Neural cell (in vitro differentiated cells): Measurements from ENCODE around the gene NCAM1. TPM values are rescaled to one million over a fixed set of nuclear protein-coding genes. Genes with fewer than 3 reads are reported as not detected.

Experiments used
- H2AFZ ChIP-seq: fragments of 200-600, 300-800 bp; sonication (generic), shearing (Covaris generic); 2 replicates; pipeline ENCODE4 v1.6.0; 2014; ENCODE audit warnings: low read depth, mild to moderate bottlenecking, antibody characterized with exemption, low read length, moderate library complexity
- H3F3A ChIP-seq: fragments of 200-600 bp; shearing (Covaris generic); 2 replicates; pipeline ENCODE4 v1.6.1; 2016; ENCODE audit warnings: mild to moderate bottlenecking, moderate library complexity, mixed read lengths, antibody characterized with exemption, low read length; ENCODE audit not compliant: insufficient read depth, poor library complexity, severe bottlenecking
- H3K27ac ChIP-seq: fragments of 200-600, 300-800 bp; sonication (generic), shearing (Covaris generic); 2 replicates; pipeline ENCODE4 v1.5.1; 2014; ENCODE audit warnings: mild to moderate bottlenecking, low read length, moderate library complexity
- H3K27me3 ChIP-seq: fragments of 300-800, 200-600 bp; sonication (generic), shearing (Covaris generic); 2 replicates; pipeline ENCODE4 v1.6.0; 2014; ENCODE audit warnings: mild to moderate bottlenecking, low read depth, low read length, moderate library complexity; ENCODE audit not compliant: insufficient read depth
- H3K36me3 ChIP-seq: fragments of 300-800, 200-600 bp; sonication (generic), shearing (Covaris generic); 2 replicates; pipeline ENCODE4 v1.5.1; 2014; ENCODE audit warnings: mild to moderate bottlenecking, antibody characterized with exemption, low read length, moderate library complexity; ENCODE audit not compliant: insufficient read depth
- H3K4me2 ChIP-seq: fragments of 300-800, 200-600 bp; sonication (generic), shearing (Covaris generic); 2 replicates; pipeline ENCODE4 v1.6.0; 2014; ENCODE audit warnings: mild to moderate bottlenecking, low read length
- H3K4me3 ChIP-seq: fragments of 300-800, 200-600 bp; sonication (generic), shearing (Covaris generic); 2 replicates; pipeline ENCODE4 v1.5.1; 2014; ENCODE audit warnings: mild to moderate bottlenecking, low read length, moderate library complexity
- H3K79me2 ChIP-seq: fragments of 200-600 bp; shearing (Covaris generic); replicated peaks from 2 replicates; pipeline ENCODE4 v1.6.0; 2014; ENCODE audit warnings: mild to moderate bottlenecking, low read length, moderate library complexity; ENCODE audit not compliant: insufficient read depth
- H3K9ac ChIP-seq: fragments of 300-800, 200-600 bp; sonication (generic), shearing (Covaris generic); 2 replicates; pipeline ENCODE4 v1.6.1; 2016; ENCODE audit warnings: mild to moderate bottlenecking, low read length, mixed read lengths
- H3K9me2 ChIP-seq: fragments of 200-600 bp; shearing (Covaris generic); 2 replicates; pipeline ENCODE4 v1.6.1; 2016; ENCODE audit warnings: mild to moderate bottlenecking, low read length, mixed read lengths; ENCODE audit not compliant: insufficient read depth
- H3K9me3 ChIP-seq: fragments of 200-600, 300-800 bp; sonication (generic), shearing (Covaris generic); 2 replicates; pipeline ENCODE4 v1.6.1; 2016; ENCODE audit warnings: mild to moderate bottlenecking, mixed run types, low read length, moderate library complexity, mixed read lengths
- H4K20me1 ChIP-seq: fragments of 200-600 bp; shearing (Covaris generic); 2 replicates; pipeline ENCODE4 v1.6.1; 2016; ENCODE audit warnings: mild to moderate bottlenecking, mixed run types; ENCODE audit not compliant: insufficient read depth
- CTCF ChIP-seq: fragments of 450-650 bp; IDR thresholded peaks from 2 replicates; pipeline ENCODE4 v1.5.1; 2014; ENCODE audit warnings: antibody characterized with exemption, mild to moderate bottlenecking, moderate library complexity; ENCODE audit not compliant: poor library complexity, severe bottlenecking
- EP300 ChIP-seq: fragments of 450-650 bp; conservative IDR thresholded peaks from 2 replicates; pipeline ENCODE4 v1.6.1; 2014; ENCODE audit warnings: antibody characterized with exemption, mild to moderate bottlenecking, moderate library complexity; ENCODE audit not compliant: poor library complexity, severe bottlenecking
- EZH2 ChIP-seq: fragments of 200-600, 300-800 bp; shearing (Covaris generic), sonication (generic); IDR thresholded peaks from 2 replicates; pipeline ENCODE4 v1.6.1; 2014; ENCODE audit warnings: antibody characterized with exemption, low read length, borderline replicate concordance, mild to moderate bottlenecking; ENCODE audit not compliant: insufficient read depth, poor library complexity, severe bottlenecking
- MXI1 ChIP-seq: fragments of 450-650 bp; conservative IDR thresholded peaks from 2 replicates; pipeline ENCODE4 v1.6.1; 2014; ENCODE audit warnings: antibody characterized with exemption, mild to moderate bottlenecking; ENCODE audit not compliant: poor library complexity, severe bottlenecking
- POLR2AphosphoS5 ChIP-seq: IDR thresholded peaks from 2 replicates; pipeline ENCODE4 v1.6.1; 2012
- RAD21 ChIP-seq: fragments of 450-650 bp; conservative IDR thresholded peaks from 2 replicates; pipeline ENCODE4 v1.6.1; 2014; ENCODE audit warnings: antibody characterized with exemption, mild to moderate bottlenecking, moderate library complexity
- REST ChIP-seq: IDR thresholded peaks from 2 replicates; pipeline ENCODE4 v1.6.1; 2012; ENCODE audit warnings: borderline replicate concordance
- SMC3 ChIP-seq: fragments of 450-650 bp; conservative IDR thresholded peaks from 2 replicates; pipeline ENCODE4 v1.6.1; 2014; ENCODE audit warnings: antibody characterized with exemption, mild to moderate bottlenecking, moderate library complexity; ENCODE audit not compliant: poor library complexity
- TAF1 ChIP-seq: IDR thresholded peaks from 2 replicates; pipeline ENCODE4 v1.6.1; 2012; ENCODE audit warnings: low read depth
- polyA plus RNA-seq: library from polyadenylated mRNA; depleted of rRNA; stranded (reverse); fragments of >200 nt; gene quantifications from 2 replicates; pipeline ENCODE4 v1.2.3, GENCODE V29; 2014

Gene NCAM1
- polyA plus RNA-seq, 1 donor from 2014 or later = 120 TPM

- Histone ChIP-seq H3K9me2 (no peaks in the 10 kb centered on the region), H3K9ac (no peak overlapping the region), H2AFZ (no peak overlapping the region), H4K20me1 (no peaks in the 10 kb centered on the region), H3F3A (no peaks in the 10 kb centered on the region), H3K27ac (no peak overlapping the region), H3K4me2 (no peak overlapping the region), H3K36me3 (peaks cover 31% of the 10 kb centered on the region), H3K9me3 (no peaks in the 10 kb centered on the region), H3K27me3 (no peaks in the 10 kb centered on the region), H3K79me2 (no peaks in the 10 kb centered on the region), H3K4me3 (no peak overlapping the region)
- no peak for TF ChIP-seq EP300
- no peak for TF ChIP-seq EZH2
- no peak for TF ChIP-seq RAD21
These were observed 294.5 kb downstream of the NCAM1 start for GRCh38 chr11:113255741-113256140.

DNA sequence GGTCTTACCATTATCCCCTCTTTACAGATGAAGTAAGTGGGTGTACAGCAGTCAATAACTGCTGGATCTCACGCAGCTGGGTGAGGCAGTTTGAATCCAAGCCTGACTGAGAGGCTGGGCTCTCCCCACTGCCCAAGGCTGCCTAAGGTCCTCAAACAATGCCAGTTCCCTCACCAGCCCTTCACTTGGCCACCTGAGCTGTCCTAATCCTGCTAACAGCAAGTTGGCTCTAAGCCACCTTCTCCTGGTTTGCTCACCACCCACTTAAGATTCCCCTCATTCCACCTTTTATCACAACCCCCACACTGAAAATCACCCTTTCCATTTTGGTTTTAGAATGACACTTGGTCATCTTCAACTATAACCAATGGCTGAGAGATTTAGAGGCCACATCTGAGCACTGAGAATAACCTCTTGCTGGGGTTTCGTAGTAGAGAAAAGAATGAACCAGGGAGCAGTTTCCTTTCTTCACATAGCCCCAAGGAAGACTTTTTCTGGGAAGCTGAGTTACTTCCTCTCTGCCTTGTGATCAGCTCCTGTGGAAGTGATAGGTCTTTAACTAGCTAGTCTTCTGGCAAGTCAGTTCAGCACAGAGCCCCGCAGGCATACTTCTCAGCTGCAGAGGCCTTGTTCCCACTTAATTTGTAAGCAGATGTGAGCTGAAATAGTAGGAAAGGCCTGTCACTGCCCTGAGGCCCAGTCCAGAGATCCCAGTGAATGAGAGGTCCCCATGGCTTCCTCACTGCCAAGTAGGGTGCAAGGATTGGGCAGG, 295.4 kb downstream of the NCAM1 start:
- Histone ChIP-seq H3K27me3 (no peaks in the 10 kb centered on the region), H3K4me3 (no peak overlapping the region), H3K79me2 (no peaks in the 10 kb centered on the region), H3K9ac (no peak overlapping the region), H3K4me2 (no peak overlapping the region), H4K20me1 (no peaks in the 10 kb centered on the region), H3K36me3 (peaks cover 31% of the 10 kb centered on the region), H2AFZ (no peak overlapping the region), H3K9me2 (no peaks in the 10 kb centered on the region), H3K9me3 (no peaks in the 10 kb centered on the region), H3K27ac (no peak overlapping the region), H3F3A (no peaks in the 10 kb centered on the region)
- TF ChIP-seq SMC3 = no peak
- no peak for TF ChIP-seq REST
- TF ChIP-seq POLR2AphosphoS5 = no peak
- no peak for TF ChIP-seq RAD21
- TF ChIP-seq TAF1 = no peak
- TF ChIP-seq EP300 = no peak
- TF ChIP-seq MXI1 = no peak
- no peak for TF ChIP-seq CTCF
- no peak for TF ChIP-seq EZH2
